Glutamatergic neuron (in vitro differentiated cells): ENCODE data around the gene GATM. TPM values are rescaled to one million over a fixed set of nuclear protein-coding genes. Genes with fewer than 3 reads are reported as not detected.

Experiments used
- DNase-seq: peaks from one replicate; pipeline ENCODE4 v3.0.0; 2022
- H3K27ac Mint-ChIP-seq: one replicate; pipeline ENCODE4 v1.8.0; 2020; ENCODE audit warnings: mild to moderate bottlenecking, mixed read lengths, inconsistent platforms; ENCODE audit not compliant: unreplicated experiment
- H3K27me3 Mint-ChIP-seq: one replicate; pipeline ENCODE4 v1.8.0; 2020; ENCODE audit warnings: mild to moderate bottlenecking, moderate library complexity, mixed read lengths, inconsistent platforms; ENCODE audit not compliant: unreplicated experiment
- H3K36me3 Mint-ChIP-seq: one replicate; pipeline ENCODE4 v1.8.0; 2020; ENCODE audit warnings: mild to moderate bottlenecking, mixed read lengths, inconsistent platforms; ENCODE audit not compliant: unreplicated experiment
- H3K4me1 Mint-ChIP-seq: one replicate; pipeline ENCODE4 v1.8.0; 2020; ENCODE audit warnings: mild to moderate bottlenecking, low read depth, mixed read lengths, inconsistent platforms; ENCODE audit not compliant: unreplicated experiment
- H3K4me3 Mint-ChIP-seq: one replicate; pipeline ENCODE4 v1.8.0; 2020; ENCODE audit warnings: mild to moderate bottlenecking, mixed read lengths, inconsistent platforms; ENCODE audit not compliant: unreplicated experiment
- H3K9me3 Mint-ChIP-seq: one replicate; pipeline ENCODE4 v1.8.0; 2020; ENCODE audit warnings: mild to moderate bottlenecking, moderate library complexity, mixed read lengths, inconsistent platforms; ENCODE audit not compliant: unreplicated experiment
- total RNA-seq: library from RNA; stranded (reverse); fragmentation: NEBNext Ultra II Directional; extraction: Animal tissue kit (Norgen Biotek cat#: 25700); gene quantifications from one replicate; pipeline ENCODE4 v1.2.1, GENCODE V29; 2021; ENCODE audit not compliant: unreplicated experiment
- TF ChIP-seq, protein P1 (sequence below): fragments of 200-600 bp; sonication (generic); IDR thresholded peaks from one replicate; pipeline ENCODE4 v1.5.0; 2021; ENCODE audit not compliant: partially characterized antibody, unreplicated experiment

Gene GATM
- total RNA-seq, 1 donor from 2014 or later, result 51.2 TPM

DNA sequence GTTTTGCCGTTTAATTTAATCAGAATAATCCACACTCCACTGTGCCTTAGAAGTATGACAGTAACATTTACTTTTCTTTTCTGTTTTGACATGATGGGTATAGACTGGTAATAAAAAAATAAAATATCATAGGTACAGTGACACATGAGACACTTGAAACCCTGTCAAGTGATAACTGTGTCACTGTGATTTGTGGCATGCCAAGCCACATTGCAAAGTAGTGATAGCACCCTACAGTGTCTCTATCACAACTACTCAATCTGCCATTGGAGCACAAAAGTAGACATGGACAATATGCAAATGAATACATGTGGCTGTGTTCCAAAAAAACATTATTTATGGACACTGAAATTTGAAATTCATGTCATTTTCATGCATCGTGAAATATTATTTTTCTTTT, 22.5 kb downstream of the GATM start:
- H3K27ac Mint-ChIP-seq, result no peak overlapping the region
- H3K4me1 Mint-ChIP-seq, result peaks cover 2% of the 10 kb centered on the region
- no peaks in the 10 kb centered on the region for H3K9me3 Mint-ChIP-seq
- DNase-seq, result no peak
- H3K4me3 Mint-ChIP-seq, result no peak overlapping the region
- no peaks in the 10 kb centered on the region for H3K27me3 Mint-ChIP-seq
- H3K36me3 Mint-ChIP-seq, result no peaks in the 10 kb centered on the region
- TF ChIP-seq, protein P1, sequence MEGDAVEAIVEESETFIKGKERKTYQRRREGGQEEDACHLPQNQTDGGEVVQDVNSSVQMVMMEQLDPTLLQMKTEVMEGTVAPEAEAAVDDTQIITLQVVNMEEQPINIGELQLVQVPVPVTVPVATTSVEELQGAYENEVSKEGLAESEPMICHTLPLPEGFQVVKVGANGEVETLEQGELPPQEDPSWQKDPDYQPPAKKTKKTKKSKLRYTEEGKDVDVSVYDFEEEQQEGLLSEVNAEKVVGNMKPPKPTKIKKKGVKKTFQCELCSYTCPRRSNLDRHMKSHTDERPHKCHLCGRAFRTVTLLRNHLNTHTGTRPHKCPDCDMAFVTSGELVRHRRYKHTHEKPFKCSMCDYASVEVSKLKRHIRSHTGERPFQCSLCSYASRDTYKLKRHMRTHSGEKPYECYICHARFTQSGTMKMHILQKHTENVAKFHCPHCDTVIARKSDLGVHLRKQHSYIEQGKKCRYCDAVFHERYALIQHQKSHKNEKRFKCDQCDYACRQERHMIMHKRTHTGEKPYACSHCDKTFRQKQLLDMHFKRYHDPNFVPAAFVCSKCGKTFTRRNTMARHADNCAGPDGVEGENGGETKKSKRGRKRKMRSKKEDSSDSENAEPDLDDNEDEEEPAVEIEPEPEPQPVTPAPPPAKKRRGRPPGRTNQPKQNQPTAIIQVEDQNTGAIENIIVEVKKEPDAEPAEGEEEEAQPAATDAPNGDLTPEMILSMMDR, result no peak

DNA sequence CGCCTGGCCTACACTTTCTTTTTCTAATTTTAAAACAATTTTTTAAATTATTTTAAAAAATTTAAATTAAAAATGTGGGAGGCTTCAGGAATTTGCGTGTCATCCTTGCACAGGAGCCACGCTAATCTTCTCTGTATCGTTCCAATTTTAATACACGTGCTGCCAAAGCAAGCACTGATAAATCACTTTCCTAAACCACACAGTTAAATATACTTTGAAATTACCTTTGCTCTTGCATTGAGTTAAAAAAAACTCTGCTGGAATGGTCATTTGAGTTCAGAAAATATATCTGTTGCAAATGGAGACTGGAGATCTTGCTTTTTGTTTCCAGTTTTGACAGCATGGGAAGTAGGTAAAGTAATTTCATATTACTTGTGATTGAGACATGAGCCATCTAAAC, 23.6 kb downstream of the GATM start:
- Mint-ChIP-seq H3K4me3 (no peak overlapping the region), H3K27me3 (no peaks in the 10 kb centered on the region), H3K4me1 (peaks cover 2% of the 10 kb centered on the region), H3K9me3 (no peaks in the 10 kb centered on the region), H3K27ac (no peak overlapping the region), H3K36me3 (no peaks in the 10 kb centered on the region)
- TF ChIP-seq, protein P1, result no peak
- DNase-seq, result no peak

DNA sequence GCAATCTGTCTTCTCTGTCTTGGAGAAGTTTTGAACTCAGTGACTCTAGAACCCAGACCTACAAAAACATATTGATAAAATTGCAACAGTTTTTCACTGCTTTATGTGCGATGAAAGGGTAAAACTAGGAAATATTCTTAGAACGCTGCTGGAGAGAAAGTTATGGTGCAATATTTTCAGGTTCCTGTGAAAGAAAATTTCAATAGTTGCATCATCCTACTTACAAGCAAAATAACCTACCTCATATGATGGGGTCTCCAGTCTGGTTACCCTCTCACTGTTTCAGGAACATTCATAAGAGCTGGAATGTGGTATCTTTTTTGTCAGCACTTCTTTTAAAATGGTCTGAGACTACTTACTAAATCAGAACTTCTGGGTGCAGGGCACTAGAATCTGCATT, 27.1 kb downstream of the GATM start:
- Mint-ChIP-seq H3K27ac (no peak overlapping the region), H3K9me3 (no peaks in the 10 kb centered on the region), H3K4me3 (no peak overlapping the region), H3K27me3 (peaks cover 4% of the 10 kb centered on the region), H3K4me1 (peaks cover 2% of the 10 kb centered on the region), H3K36me3 (no peaks in the 10 kb centered on the region)
- TF ChIP-seq, protein P1, result no peak
- no peak for DNase-seq

DNA sequence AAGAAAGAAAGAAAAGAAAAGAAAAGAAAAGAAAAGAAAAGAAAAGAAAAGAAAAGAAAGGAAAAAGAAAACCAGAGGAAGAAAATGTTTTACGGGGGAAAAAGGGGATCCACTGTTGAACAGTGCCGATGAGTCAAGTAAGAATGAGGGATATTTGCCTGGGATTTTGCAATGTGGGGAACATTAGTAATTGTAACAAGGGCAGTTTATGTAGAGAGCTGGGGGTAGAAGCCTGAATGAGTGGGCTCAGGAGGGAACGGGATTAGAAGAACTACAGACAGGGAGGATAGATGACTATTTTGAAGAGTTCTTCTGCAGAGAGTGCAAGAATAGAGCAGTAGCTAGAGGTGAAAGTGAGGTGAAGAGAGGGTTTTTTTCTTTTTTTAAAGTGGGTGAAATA, 28.7 kb downstream of the GATM start:
- Mint-ChIP-seq H3K9me3 (no peaks in the 10 kb centered on the region), H3K36me3 (no peaks in the 10 kb centered on the region), H3K4me3 (no peak overlapping the region), H3K27ac (no peak overlapping the region), H3K27me3 (peaks cover 4% of the 10 kb centered on the region), H3K4me1 (no peaks in the 10 kb centered on the region)
- TF ChIP-seq, protein P1, result no peak
- DNase-seq, result no peak

DNA sequence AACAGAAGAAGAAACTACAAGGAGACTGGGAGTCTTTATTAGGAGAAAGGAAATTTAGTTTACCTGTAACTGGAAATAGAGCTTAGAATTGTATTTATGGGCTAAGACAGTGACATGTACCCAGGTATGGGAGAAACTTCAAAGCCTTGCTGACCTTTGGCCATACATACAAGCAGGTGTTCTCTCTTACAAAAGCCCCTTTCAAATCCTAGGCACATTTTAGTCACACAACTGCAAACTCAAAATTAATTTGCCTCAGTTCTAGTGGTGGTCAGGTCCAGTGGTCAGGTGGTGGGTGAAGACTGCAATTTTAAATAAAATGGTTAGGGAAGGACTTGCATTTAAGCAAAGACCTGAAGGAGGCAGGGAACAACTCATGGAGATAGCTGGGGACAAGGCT, 30.4 kb downstream of the GATM start:
- peaks cover 4% of the 10 kb centered on the region for H3K27me3 Mint-ChIP-seq
- no peaks in the 10 kb centered on the region for H3K4me1 Mint-ChIP-seq
- TF ChIP-seq, protein P1, result no peak
- DNase-seq, result no peak
- no peak overlapping the region for H3K4me3 Mint-ChIP-seq
- no peaks in the 10 kb centered on the region for H3K36me3 Mint-ChIP-seq
- H3K27ac Mint-ChIP-seq, result no peak overlapping the region
- no peaks in the 10 kb centered on the region for H3K9me3 Mint-ChIP-seq
